Effector CD8-positive, alpha-beta T cell (primary cell): ENCODE results near the gene ZC3H15.
"Not testable (repeated sequence)": the region's sequence is repeated elsewhere in the genome, so short reads cannot be mapped to it uniquely, and the experiment has no call there.

Source experiments
- DNase-seq: peaks from one replicate; lab custom pipeline; 2025; lab: John Stamatoyannopoulos, UW
- total RNA-seq, 4 experiments: gene quantifications; one replicate each; lab custom pipeline; 2026; lab: John Stamatoyannopoulos, UW

Gene ZC3H15
- 97.3 to 153 (median 111) reads per million in 4 experiments for total RNA-seq

DNA sequence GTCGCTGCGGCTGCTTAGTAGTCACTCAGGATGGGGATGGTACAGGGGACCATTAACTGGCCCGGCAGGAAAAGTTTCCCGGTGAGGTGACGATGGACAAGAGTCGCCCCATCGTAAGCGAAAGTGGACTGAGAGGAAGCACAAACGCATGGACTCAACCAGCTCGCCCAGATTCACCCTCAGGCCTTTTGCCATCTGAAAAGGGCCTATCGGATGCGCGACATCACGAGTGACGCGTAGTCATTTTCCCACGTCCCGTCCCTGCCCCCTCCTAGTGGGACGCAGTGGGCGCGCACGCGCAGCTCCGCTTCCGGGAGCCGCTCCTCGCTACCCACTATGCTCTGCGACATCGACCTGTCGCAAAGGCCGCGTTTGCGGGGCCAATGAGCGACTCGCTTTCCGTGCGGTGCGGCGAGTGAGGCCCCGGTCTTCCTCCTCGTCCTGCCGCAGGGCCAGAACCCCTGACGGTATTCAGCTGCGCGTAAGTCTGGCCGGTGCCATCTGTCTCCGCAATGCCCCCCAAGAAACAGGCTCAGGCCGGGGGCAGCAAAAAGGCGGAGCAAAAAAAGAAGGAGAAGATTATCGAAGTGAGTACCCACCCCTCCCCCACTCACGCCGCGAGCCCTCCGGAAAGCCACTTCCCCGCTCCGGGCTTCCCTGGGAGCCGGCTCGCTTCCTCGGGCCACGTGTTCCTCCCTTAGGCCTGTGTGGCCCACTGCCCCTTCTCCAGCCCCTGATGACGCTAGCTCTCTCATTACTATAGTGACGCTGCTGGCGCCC, at the start of gene ZC3H15:
Gene ZC3H15 (plus strand): TSS at position 390 of the 780 bp plus-strand sequence. CDS start 123 bp downstream, at position 513.
- DNase-seq, result peak; percentile 95

DNA sequence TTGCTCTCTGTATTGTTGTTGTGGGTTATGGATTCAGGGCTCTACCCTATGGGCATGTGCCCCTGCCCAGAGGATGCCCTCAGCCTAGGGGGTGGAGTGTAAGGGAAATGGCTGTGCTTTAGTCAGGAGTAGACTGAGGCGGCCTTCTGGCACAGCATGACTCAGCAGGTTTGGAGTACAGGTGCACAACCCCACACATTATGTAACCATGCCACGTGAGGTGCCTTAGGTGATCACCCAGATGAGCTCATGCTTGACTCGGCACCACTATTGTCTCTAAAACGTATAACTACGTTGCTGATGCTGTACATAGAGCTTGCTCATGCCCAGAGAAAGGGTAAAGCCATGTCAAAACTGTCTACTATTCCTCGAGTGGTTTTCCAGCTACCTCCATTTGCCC, 48.3 kb upstream of the ZC3H15 start:
- no peak for DNase-seq

GRCh38 chr2:186439673-186440095, 46.4 kb upstream of the ZC3H15 start:
- DNase-seq, result not testable (repeated sequence)

- no peak for DNase-seq
These were observed 45.6 kb upstream of the ZC3H15 start for GRCh38 chr2:186440506-186440905.

DNA sequence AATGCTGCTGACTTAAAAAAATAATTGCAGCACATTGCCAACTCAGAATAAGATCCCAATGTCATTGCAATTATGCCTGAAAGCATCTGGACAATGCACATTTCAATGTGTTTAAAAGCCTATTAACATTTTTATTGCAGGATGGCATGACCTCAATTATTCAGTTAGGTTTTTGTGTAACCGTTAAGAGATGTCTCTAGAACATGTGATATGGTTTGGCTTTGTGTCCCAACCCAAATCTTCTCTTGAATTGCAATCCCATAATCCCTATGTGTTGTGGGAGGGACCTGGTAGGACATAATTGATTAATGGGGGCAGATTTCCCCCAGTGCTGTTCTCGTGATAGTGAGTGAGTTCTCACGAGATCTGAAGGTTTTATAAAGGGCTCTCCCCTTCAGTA, 43.2 kb upstream of the ZC3H15 start:
- DNase-seq, result no peak

GRCh38 chr2:186443851-186444250, 42.2 kb upstream of the ZC3H15 start:
- no peak for DNase-seq

- DNase-seq, result no peak
These were observed 40.6 kb upstream of the ZC3H15 start for GRCh38 chr2:186445506-186445905.

GRCh38 chr2:186455613-186456012, 30.4 kb upstream of the ZC3H15 start:
- no peak for DNase-seq

- no peak for DNase-seq
These were observed 29.1 kb upstream of the ZC3H15 start for GRCh38 chr2:186456941-186457340.

DNA sequence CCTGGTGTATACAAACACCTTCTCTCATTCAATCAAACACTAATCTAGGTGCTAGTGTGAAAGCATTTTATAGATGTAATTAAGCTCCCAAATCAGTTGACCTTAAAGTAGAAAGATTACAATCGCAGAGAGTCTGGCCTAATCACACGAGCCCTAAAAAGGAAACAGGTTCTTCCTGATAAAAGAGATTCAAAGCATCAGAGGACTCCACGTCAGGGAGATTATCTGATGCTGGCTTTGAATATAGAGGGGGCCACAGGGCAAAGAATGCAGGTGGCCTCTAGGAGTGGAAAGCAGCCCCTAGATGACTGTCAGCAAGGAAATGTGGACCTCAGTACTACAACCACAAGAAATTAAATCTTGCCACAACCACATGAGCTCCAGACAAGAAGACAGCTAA, 28.2 kb upstream of the ZC3H15 start:
- DNase-seq, result no peak

DNA sequence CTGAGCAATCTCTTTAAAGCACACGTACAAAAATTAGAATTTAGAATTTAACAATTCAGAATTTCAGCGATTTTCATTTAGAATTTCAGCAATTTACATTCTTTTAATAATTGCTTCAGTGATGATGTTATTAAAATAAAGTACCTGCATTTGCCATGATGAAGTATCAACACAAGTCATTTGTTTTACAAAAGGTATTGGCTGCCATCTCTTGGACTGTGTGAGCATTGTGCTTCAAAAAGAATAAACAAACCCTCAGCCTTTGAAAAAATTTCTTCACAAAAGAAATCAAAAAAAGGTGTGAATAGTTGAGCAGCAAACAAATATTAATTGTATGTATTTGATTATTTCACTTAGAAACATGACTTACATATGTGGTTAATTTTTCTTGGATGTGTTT, 27.1 kb upstream of the ZC3H15 start:
- DNase-seq, result no peak

- DNase-seq, result no peak
These were observed 25.6 kb upstream of the ZC3H15 start for GRCh38 chr2:186460465-186460864.

- DNase-seq, result no peak
These were observed 19.3 kb upstream of the ZC3H15 start for GRCh38 chr2:186466743-186467142.

DNA sequence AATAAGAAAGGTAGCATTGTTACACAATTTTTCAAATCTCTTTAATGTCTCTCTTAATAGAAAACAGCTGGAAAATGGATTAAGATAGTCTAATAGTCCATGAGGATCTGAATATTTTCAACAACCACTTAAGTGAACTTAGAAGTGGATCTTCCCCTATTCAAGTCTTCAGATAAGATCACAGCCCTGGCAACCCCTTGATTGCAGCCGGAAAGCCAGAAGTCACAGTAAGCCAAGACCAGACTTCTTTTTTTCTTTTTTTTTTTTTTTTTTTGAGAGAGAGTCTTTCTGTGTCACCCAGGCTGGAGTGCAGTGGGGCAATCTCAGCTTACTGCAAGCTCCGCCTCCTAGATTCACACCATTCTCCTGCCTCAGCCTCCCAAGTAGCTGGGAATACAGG, 18.6 kb upstream of the ZC3H15 start:
- no peak for DNase-seq

GRCh38 chr2:186472722-186473493, 13.2 kb upstream of the ZC3H15 start:
- DNase-seq, result not testable (repeated sequence)

DNA sequence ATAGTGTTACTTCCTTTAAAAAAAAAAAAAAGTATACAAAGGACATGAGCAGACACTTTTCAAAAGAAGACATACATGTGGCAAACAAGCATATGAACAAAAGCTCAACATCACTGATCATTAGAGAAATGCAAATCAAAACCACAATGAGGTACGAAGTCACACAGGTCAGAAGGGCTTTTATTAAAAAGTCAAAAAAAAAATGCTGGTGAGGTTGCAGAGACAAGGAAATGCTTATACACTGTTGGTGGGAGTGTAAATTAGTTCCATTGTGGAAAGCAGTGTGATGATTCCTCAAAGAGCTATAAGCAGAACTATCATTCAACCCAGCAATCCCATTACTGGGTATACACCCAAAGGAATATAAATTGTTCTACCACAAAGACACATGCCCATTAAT, 11.8 kb upstream of the ZC3H15 start:
- not testable (repeated sequence) for DNase-seq

- no peak for DNase-seq
These were observed 8.3 kb upstream of the ZC3H15 start for GRCh38 chr2:186477790-186478189.

GRCh38 chr2:186480991-186481390, 5.1 kb upstream of the ZC3H15 start:
- no peak for DNase-seq

DNA sequence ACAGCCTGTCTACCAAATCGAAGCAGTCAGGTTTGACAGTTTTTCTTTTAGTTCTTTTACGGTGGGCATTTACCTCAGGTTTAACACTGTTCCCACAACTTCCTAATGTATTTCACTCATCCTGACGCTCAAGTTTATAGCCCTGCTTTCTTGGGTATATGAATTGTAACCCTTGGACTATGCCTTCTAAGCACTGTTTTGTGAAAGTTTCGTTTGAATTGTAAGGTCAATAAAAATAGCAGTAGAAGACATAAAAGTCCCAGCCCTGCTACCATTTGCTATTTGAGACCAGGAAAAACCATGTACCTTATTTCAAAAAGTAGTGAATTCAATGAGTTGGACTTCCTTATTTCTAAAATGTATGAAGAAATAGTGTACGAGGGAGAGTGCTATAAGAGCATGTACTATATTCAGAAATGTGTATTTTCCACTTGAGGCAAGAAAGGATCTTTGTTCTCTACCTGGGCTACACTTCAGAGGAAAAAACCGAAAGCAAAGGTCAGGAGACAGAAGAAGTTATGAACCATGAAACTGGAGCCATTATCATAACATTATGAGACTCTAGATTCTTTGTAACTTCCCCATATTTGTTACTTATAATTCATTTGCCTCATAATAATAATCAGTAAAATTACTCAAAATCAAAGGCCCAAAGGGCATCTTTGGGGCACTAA, 1.9 kb upstream of the ZC3H15 start:
- no peak for DNase-seq

GRCh38 chr2:186485576-186485870, 537 bp upstream of the ZC3H15 start:
- no peak for DNase-seq

DNA sequence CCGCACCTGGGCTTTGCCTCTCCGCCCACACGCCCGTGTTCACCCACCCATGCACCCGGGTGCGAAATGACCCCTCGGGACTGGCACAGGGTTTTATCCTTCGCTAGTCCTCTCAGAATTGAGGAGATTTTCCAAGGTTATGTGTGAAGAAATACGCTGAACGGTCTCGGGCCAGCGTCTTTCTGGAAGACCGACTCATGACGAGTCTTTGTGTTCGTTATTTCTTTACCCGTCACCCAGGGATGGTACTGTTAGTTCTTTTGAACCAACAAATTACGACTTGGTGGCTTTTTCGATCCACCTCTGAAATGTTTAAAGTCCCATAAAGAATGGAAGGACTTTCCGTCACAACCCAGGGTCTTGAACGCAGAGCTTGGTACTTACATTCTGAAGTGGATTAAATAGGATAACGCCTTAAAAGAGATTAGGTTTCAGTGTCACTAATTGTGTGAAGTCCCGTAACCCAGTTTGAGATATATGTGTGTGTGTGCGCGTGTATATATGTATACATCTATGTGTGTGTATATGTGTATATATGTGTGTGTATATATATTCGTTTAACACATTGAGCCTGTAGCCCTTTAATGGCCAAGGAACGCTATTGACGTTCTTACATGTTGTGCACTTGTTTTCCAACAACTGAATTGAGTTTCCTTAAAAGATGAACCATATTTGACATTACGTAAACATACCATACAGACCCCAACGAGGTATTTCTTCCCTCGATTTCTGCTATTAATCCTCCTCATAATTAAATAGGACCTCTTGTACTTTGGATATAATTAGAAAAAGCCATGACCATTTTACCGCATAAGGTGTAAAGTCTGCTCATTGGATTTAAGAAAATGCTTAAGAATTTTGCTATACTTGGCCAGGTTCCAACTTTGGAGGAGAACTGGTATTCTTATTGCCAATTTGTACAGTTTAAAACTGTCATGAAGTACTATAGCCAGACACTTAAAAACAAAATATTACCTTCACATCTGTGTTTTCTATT, 889 bp downstream of the ZC3H15 start:
- no peak for DNase-seq
